Measurements from ENCODE around the gene CRACDL. TPM values are rescaled to one million over a fixed set of nuclear protein-coding genes. Genes with fewer than 3 reads are reported as not detected.

The CRACDL gene
- polyA plus RNA-seq, 1 experiment = not detected

GRCh38 chr2:98751748-98752147 lies 184.3 kb downstream of the CRACDL start:
- H3K4me3 ChIP-seq (ENCODE audit: low read depth, low read length) = no peak overlapping the region
- H3K27me3 ChIP-seq (ENCODE audit: control insufficient read depth, insufficient read depth, low read length) = peaks cover 12% of the 10 kb centered on the region
- POLR2A ChIA-PET = no interaction called here
- CTCF ChIA-PET = no interaction called here
- TF ChIP-seq, protein P1, sequence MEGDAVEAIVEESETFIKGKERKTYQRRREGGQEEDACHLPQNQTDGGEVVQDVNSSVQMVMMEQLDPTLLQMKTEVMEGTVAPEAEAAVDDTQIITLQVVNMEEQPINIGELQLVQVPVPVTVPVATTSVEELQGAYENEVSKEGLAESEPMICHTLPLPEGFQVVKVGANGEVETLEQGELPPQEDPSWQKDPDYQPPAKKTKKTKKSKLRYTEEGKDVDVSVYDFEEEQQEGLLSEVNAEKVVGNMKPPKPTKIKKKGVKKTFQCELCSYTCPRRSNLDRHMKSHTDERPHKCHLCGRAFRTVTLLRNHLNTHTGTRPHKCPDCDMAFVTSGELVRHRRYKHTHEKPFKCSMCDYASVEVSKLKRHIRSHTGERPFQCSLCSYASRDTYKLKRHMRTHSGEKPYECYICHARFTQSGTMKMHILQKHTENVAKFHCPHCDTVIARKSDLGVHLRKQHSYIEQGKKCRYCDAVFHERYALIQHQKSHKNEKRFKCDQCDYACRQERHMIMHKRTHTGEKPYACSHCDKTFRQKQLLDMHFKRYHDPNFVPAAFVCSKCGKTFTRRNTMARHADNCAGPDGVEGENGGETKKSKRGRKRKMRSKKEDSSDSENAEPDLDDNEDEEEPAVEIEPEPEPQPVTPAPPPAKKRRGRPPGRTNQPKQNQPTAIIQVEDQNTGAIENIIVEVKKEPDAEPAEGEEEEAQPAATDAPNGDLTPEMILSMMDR (IDR thresholded peaks at IDR 0.05; ENCODE audit: insufficient read depth, low read depth, low read length) = no peak
- DNase-seq (ENCODE audit: low read depth) = no peak
- no peaks in the 10 kb centered on the region for H3K36me3 ChIP-seq (ENCODE audit: control insufficient read depth, insufficient read depth, low read length)

GRCh38 chr2:98750593-98751282 lies 185.3 kb downstream of the CRACDL start:
- no peaks in the 10 kb centered on the region for H3K36me3 ChIP-seq (ENCODE audit: control insufficient read depth, insufficient read depth, low read length)
- H3K4me3 ChIP-seq (ENCODE audit: low read depth, low read length) = no peak overlapping the region
- H3K27me3 ChIP-seq (ENCODE audit: control insufficient read depth, insufficient read depth, low read length) = peaks cover 12% of the 10 kb centered on the region
- no peak for DNase-seq (ENCODE audit: low read depth)
- ChIA-PET CTCF (no interaction called here), POLR2A (no interaction called here)
- TF ChIP-seq, protein P1 (IDR thresholded peaks at IDR 0.05; ENCODE audit: insufficient read depth, low read depth, low read length) = no peak

DNA sequence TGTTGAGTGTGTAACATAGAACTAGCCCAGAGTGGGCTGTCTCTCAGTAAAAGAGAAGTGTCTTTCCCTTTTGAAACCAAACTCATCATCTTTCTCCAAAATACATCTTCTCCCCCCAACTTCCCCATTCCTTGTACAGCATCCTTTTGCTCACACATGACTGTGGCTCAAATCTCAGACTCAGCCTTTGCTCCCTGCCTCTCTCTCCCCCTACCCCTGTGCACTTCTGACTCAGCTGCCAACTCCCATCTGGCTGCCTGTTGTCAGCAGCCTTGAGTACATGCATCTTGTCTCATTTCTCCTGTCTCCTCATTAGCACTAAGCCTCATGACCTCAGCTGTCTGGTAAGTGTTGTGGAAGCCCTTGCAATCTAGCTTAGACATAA lies 187.0 kb downstream of the CRACDL start:
- POLR2A ChIA-PET = no interaction called here
- no peak overlapping the region for H3K4me3 ChIP-seq (ENCODE audit: low read depth, low read length)
- H3K36me3 ChIP-seq (ENCODE audit: control insufficient read depth, insufficient read depth, low read length) = no peaks in the 10 kb centered on the region
- H3K27me3 ChIP-seq (ENCODE audit: control insufficient read depth, insufficient read depth, low read length) = peaks cover 11% of the 10 kb centered on the region
- CTCF ChIA-PET = no interaction called here
- TF ChIP-seq, protein P1 (IDR thresholded peaks at IDR 0.05; ENCODE audit: insufficient read depth, low read depth, low read length) = no peak
- no peak for DNase-seq (ENCODE audit: low read depth)

DNA sequence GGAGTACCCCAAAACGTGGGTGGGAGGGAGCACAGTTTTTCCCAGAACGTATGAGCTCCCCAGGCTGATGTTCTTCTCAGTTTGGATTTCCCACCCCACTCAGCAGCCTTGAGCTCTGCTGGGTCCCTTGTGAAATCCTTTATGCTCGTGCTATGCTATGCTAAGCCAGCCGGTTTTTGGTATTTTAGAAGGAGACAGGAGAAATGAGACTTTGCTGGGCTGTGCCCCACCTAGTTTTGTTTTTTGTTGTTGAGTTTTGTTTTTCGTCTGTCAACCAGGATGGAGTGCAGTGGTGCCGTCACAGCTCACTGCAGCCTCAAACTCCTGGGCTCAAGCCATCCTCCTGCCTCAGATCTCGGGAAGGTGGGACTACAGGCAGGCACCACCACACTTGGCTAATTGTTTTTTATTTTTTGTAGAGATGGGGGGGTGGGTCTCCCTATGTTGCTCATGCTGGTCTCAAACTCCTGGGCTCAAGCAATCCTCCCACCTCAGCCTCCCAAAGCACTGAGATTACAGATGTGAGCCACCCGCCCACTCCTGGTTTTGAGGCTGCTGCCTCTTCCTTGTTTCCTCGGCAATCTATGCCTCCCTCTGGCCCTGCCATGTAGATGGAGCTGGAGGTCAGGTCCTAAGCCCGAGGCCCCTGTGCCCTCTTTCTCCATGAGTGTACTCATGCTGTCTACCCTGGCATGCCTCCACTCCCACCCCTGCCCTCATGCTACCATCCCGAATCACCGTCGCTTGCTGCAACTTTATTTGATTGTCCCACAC lies 187.5 kb downstream of the CRACDL start:
- Histone ChIP-seq H3K27me3 (ENCODE audit: control insufficient read depth, insufficient read depth, low read length) (peaks cover 11% of the 10 kb centered on the region), H3K4me3 (ENCODE audit: low read depth, low read length) (no peak overlapping the region), H3K36me3 (ENCODE audit: control insufficient read depth, insufficient read depth, low read length) (no peaks in the 10 kb centered on the region)
- DNase-seq (ENCODE audit: low read depth) = no peak
- TF ChIP-seq, protein P1 (IDR thresholded peaks at IDR 0.05; ENCODE audit: insufficient read depth, low read depth, low read length) = no peak
- CTCF ChIA-PET = no interaction called here
- POLR2A ChIA-PET = no interaction called here

DNA sequence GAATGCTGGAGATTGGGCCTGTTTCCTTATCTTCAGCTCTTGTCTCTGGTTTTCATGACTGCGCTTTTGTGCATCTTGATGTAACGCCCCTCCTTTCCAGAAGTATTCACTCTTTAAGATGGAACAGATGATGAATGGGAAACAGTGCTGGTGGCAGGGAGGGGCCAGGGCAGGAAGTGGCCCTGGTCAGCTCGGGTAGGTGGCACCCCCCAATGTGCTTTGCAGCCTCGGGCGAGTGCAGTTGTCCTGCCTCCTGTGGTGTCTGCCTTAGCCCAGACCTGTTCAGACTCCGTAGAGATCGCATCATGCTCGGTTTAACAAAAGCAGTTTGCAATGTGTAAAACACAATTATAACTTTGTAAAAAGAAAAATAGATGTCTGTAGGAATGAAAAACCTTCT lies 188.1 kb downstream of the CRACDL start:
- Histone ChIP-seq H3K4me3 (ENCODE audit: low read depth, low read length) (no peak overlapping the region), H3K36me3 (ENCODE audit: control insufficient read depth, insufficient read depth, low read length) (no peaks in the 10 kb centered on the region), H3K27me3 (ENCODE audit: control insufficient read depth, insufficient read depth, low read length) (peaks cover 11% of the 10 kb centered on the region)
- ChIA-PET CTCF (no interaction called here), POLR2A (no interaction called here)
- no peak for DNase-seq (ENCODE audit: low read depth)
- TF ChIP-seq, protein P1 (IDR thresholded peaks at IDR 0.05; ENCODE audit: insufficient read depth, low read depth, low read length) = no peak

All from BJ (cell line).